ENCODE measurements around the gene TBXA2R.
"Not testable (repeated sequence)": the region's sequence is repeated elsewhere in the genome, so short reads cannot be mapped to it uniquely, and the experiment has no call there.

The TBXA2R gene

DNA sequence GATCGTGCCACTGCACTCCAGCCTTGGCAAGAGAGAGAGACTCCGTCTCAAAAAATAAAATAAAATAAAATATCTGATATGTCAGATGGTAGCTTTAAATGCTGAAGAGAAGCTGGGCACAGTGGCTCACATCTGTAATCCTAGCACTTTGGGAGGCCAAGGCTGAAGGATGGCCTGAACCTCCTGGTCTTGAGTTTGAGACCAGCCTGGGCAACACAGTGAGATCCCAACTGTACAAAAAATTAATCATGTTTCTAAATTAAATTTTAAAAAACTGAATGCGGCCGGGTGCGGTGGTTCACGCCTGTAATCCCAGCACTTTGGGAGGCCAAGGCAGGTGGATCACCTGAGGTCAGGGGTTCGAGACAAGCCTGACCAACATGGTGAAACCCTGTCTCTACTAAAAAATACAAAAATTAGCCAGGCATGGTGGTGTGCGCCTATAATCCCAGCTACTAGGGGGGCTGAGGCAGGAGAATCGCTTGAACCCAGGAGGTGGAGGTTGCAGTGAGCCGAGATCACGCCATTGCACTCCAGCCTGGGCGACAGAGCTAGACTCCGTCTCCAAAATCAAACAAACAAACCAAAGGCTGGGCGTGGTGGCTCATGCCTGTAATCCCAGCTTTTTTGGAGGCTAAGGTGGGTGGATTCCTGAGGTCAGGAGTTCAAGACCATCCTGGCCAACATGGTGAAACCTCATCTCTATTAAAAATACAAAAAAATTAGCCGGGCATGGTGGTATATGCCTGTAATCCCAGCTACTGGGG, 22.5 kb downstream of the TBXA2R start:
- H3K36me3 ChIP-seq (ENCODE audit: control insufficient read depth in 5 of 5, insufficient read depth in 5 of 5, low read length in 5 of 5); H3K4me3 ChIP-seq (ENCODE audit: low read depth in 1 of 5, low read length in 5 of 5); H3K9me3 ChIP-seq (ENCODE audit: control insufficient read depth in 5 of 5, low read length in 5 of 5); H3K27ac ChIP-seq (ENCODE audit: low read depth, low read length); H3K9ac ChIP-seq (ENCODE audit: low read length in 5 of 5): not testable (repeated sequence)
- peaks cover 5 to 12% (median 11%) of the 10 kb centered on the region in 5 donors for H3K27me3 ChIP-seq (ENCODE audit: control insufficient read depth in 5 of 5, insufficient read depth in 4 of 5, low read length in 5 of 5)
- H3K4me1 ChIP-seq (ENCODE audit: control insufficient read depth in 5 of 5, insufficient read depth in 5 of 5, low read length in 5 of 5), result peaks cover 2 to 28% (median 16%) of the 10 kb centered on the region in 5 donors

DNA sequence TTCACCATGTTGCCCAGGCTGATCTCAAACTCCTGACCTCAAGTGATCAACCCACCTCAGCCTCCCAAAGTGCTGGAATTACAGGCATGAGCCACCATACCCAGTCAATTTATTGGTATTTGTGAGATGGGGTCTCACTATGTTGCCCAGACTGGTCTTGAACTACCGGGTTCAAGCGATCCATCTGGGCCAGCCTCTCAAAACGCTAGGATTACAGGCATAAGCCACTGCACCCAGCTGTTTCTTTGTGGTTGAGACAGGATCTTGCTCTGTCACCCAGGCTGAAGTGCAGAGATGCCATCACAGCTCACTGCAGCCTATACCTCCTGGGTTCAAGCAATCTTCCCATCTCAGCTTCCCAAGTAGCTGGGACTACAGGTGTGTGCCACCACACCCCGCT, 24.9 kb downstream of the TBXA2R start:
- not testable (repeated sequence) for H3K9ac ChIP-seq (ENCODE audit: low read length in 5 of 5); H3K4me3 ChIP-seq (ENCODE audit: low read depth in 1 of 5, low read length in 5 of 5); H3K36me3 ChIP-seq (ENCODE audit: control insufficient read depth in 5 of 5, insufficient read depth in 5 of 5, low read length in 5 of 5); H3K9me3 ChIP-seq (ENCODE audit: control insufficient read depth in 5 of 5, low read length in 5 of 5); H3K27ac ChIP-seq (ENCODE audit: low read depth, low read length)
- Histone ChIP-seq H3K27me3 (ENCODE audit: control insufficient read depth in 5 of 5, insufficient read depth in 4 of 5, low read length in 5 of 5) (peaks cover 5 to 12% (median 11%) of the 10 kb centered on the region in 5 donors), H3K4me1 (ENCODE audit: control insufficient read depth in 5 of 5, insufficient read depth in 5 of 5, low read length in 5 of 5) (peaks cover 2 to 30% (median 17%) of the 10 kb centered on the region in 5 donors)

DNA sequence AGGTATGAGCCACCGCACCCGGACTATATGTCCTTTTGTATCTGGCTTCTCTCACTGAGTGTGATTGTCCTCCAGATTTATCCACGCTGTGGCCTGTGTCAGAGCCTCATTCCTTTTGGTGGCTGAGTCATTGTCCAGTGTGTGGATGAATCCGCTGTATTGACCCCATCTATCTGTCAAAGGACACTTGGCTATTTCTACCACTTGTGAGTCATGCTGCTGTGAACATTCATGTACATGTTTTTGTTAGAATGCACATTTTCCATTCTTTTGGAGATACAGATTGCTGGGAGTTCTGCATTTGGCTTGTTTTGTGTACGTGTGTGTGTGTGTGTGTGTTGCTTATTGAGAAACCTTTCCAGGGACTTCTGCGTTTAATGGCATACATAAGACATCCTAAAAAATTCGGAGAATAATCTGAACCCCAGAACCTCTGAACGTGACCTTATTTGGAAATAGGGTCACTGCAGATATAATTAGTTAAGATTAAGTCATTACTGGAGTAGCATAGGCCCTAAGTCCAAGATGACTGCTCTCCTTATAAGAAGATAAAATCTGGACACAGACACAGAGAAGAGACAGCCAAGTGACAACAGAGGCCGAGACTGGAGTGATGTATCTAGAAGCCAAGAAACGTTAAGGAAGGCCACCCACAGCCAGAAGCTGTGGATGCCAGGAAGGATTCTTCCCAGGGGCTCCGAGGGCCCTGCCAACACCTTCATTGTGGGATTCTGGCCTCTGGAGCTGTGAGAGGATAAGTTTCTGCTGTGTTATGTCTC, 26.3 kb downstream of the TBXA2R start:
- H3K27me3 ChIP-seq (ENCODE audit: control insufficient read depth in 5 of 5, insufficient read depth in 4 of 5, low read length in 5 of 5), result peaks cover 0 to 3% (median 0%) of the 10 kb centered on the region in 5 donors
- peak overlapping the region in 1 of 5 donors; percentile 60 for H3K9ac ChIP-seq (ENCODE audit: low read length in 5 of 5)
- H3K27ac ChIP-seq (ENCODE audit: low read depth, low read length), result peak overlapping the region; percentile 72
- peaks cover 5 to 32% (median 23%) of the 10 kb centered on the region in 5 donors for H3K4me1 ChIP-seq (ENCODE audit: control insufficient read depth in 5 of 5, insufficient read depth in 5 of 5, low read length in 5 of 5)
- peaks cover 0 to 13% (median 3%) of the 10 kb centered on the region in 5 donors for H3K36me3 ChIP-seq (ENCODE audit: control insufficient read depth in 5 of 5, insufficient read depth in 5 of 5, low read length in 5 of 5)
- no peak overlapping the region for H3K4me3 ChIP-seq (ENCODE audit: low read depth in 1 of 5, low read length in 5 of 5)
- H3K9me3 ChIP-seq (ENCODE audit: control insufficient read depth in 5 of 5, low read length in 5 of 5), result no peaks in the 10 kb centered on the region

DNA sequence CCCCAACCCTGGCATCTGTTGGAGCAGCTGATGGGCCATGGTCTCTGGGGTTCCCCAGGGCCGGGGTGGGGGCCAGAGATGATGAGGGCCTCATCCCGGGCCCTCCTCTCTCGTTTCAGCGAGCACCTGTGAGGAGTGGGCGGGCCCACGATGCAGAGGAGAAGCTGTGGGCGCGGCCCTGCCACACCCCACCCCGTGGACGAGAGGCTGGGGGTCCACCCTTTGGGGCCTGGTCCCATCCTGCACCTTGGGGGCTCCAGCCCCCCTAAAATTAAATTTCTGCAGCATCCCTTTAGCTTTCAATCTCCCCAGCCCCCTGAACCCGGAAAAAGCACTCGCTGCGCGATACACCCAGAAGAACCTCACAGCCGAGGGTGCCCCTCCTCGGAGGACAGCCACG, 28.3 kb downstream of the TBXA2R start:
- Histone ChIP-seq H3K27ac (ENCODE audit: low read depth, low read length) (no peak overlapping the region), H3K9me3 (ENCODE audit: control insufficient read depth in 5 of 5, low read length in 5 of 5) (no peaks in the 10 kb centered on the region), H3K4me3 (ENCODE audit: low read depth in 1 of 5, low read length in 5 of 5) (no peak overlapping the region), H3K9ac (ENCODE audit: low read length in 5 of 5) (no peak overlapping the region), H3K36me3 (ENCODE audit: control insufficient read depth in 5 of 5, insufficient read depth in 5 of 5, low read length in 5 of 5) (peaks cover 0 to 17% (median 5%) of the 10 kb centered on the region in 5 donors), H3K4me1 (ENCODE audit: control insufficient read depth in 5 of 5, insufficient read depth in 5 of 5, low read length in 5 of 5) (peaks cover 5 to 36% (median 27%) of the 10 kb centered on the region in 5 donors), H3K27me3 (ENCODE audit: control insufficient read depth in 5 of 5, insufficient read depth in 4 of 5, low read length in 5 of 5) (no peaks in the 10 kb centered on the region)

DNA sequence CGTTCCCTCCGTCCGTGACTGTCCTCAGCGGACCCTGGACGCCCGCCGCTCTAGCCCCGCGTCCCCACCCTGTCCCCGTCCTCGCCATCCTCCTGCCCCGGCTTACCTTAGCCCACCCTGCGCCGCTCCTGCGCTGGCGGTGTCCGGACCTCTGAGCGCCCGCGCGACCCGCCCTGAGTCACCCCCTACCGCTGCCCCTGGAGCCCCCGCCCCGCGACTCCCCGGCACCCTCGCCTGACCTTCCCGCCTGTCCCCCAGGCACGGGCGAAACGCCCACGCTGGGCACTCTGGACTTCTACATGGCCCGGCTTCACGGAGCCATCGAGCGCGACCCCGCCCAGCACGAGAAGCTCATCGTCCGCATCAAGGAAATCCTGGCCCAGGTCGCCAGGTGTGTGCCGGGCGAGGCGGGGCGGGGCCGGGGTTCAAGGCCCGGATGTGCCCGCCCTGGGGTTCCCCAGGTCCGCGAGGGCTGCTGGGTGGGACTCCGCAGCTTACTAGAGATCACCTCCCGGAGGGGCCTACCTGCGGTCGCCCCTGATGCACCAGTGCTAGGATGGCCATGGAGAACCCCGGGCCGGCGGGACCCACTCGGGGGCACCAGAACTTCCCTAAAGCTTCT, 28.8 kb downstream of the TBXA2R start:
- Histone ChIP-seq H3K9me3 (ENCODE audit: control insufficient read depth in 5 of 5, low read length in 5 of 5) (no peaks in the 10 kb centered on the region), H3K36me3 (ENCODE audit: control insufficient read depth in 5 of 5, insufficient read depth in 5 of 5, low read length in 5 of 5) (peaks cover 0 to 17% (median 5%) of the 10 kb centered on the region in 5 donors), H3K27ac (ENCODE audit: low read depth, low read length) (no peak overlapping the region), H3K4me1 (ENCODE audit: control insufficient read depth in 5 of 5, insufficient read depth in 5 of 5, low read length in 5 of 5) (peaks cover 5 to 41% (median 30%) of the 10 kb centered on the region in 5 donors), H3K9ac (ENCODE audit: low read length in 5 of 5) (no peak overlapping the region), H3K4me3 (ENCODE audit: low read depth in 1 of 5, low read length in 5 of 5) (no peak overlapping the region), H3K27me3 (ENCODE audit: control insufficient read depth in 5 of 5, insufficient read depth in 4 of 5, low read length in 5 of 5) (no peaks in the 10 kb centered on the region)

DNA sequence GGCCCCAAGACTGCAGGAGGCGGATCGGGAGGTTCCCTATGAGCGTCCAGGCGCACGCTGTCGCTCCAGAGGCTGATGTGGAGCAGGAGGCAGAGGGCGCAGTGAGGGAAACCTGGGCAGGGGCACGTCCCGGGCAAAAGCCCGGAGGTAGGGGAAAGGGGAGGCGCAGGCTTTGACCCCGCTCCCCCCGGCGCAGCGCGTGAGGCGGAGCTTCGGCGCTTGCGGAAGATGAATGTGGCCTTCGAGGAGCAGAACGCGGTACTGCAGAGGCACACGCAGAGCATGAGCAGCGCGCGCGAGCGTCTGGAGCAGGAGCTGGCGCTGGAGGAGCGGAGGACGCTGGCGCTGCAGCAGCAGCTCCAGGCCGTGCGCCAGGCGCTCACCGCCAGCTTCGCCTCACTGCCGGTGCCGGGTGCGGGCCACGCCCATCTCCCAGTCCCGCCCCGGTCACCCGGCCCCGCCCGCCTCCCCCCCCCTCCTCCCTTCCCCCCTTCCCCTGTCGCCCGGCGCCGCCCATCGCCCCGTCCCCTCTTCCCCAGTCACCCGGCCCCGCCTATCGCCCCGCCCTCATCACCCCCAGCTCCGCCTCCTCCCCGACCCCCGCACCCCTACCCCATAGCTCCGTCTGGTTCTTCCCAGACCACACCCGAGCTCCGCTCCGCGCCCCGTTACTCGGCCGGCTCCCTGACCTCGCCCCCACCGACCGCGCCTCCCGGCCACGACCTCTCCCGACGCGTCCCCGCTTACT, 29.8 kb downstream of the TBXA2R start:
- no peaks in the 10 kb centered on the region for H3K27me3 ChIP-seq (ENCODE audit: control insufficient read depth in 5 of 5, insufficient read depth in 4 of 5, low read length in 5 of 5)
- peak overlapping the region in 1 of 5 donors; percentile 28 for H3K9ac ChIP-seq (ENCODE audit: low read length in 5 of 5)
- peaks cover 0 to 17% (median 5%) of the 10 kb centered on the region in 5 donors for H3K36me3 ChIP-seq (ENCODE audit: control insufficient read depth in 5 of 5, insufficient read depth in 5 of 5, low read length in 5 of 5)
- peaks cover 6 to 46% (median 36%) of the 10 kb centered on the region in 5 donors for H3K4me1 ChIP-seq (ENCODE audit: control insufficient read depth in 5 of 5, insufficient read depth in 5 of 5, low read length in 5 of 5)
- H3K27ac ChIP-seq (ENCODE audit: low read depth, low read length), result no peak overlapping the region
- no peaks in the 10 kb centered on the region for H3K9me3 ChIP-seq (ENCODE audit: control insufficient read depth in 5 of 5, low read length in 5 of 5)
- peak overlapping the region in 4 of 5 donors; percentile 29 to 62 (median 34) for H3K4me3 ChIP-seq (ENCODE audit: low read depth in 1 of 5, low read length in 5 of 5)

DNA sequence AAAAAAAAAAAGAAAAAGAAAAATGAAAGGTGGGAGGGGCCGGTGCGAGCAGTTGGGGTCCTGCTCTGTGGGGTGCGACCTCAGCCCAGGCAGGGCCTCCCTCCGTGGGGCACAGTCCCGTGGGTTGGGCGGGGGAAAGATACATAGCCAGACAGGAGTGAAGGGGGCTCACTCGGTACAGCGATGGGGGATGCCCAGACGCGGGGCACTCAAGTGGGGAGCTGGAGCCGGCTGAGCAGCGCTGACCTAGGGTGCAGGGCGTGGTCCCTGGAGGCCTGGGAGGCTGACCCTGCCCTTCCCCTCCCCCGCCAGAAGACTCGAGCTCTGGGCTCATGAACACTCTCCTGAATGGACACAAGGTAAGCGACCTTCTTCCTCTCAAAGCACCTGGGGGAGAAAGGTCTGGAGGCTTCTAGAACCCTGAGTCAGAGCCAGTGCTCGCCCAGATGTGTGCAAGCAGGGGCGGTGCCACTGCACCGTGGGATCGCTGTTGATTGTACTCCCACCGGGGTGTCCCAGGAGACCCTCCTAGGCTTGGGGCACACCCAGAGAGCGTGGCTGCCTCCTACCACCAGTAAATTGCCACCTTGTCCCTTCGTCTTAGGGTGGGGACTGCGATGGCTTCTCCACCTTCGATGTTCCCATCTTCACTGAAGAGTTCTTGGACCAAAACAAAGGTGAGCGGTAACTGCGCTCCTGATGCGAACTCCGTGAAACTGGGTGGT, 30.6 kb downstream of the TBXA2R start:
- Histone ChIP-seq H3K4me3 (ENCODE audit: low read depth in 1 of 5, low read length in 5 of 5) (peak overlapping the region in 3 of 5 donors; percentile 29 to 62 (median 36)), H3K27me3 (ENCODE audit: control insufficient read depth in 5 of 5, insufficient read depth in 4 of 5, low read length in 5 of 5) (no peaks in the 10 kb centered on the region), H3K36me3 (ENCODE audit: control insufficient read depth in 5 of 5, insufficient read depth in 5 of 5, low read length in 5 of 5) (peaks cover 0 to 17% (median 5%) of the 10 kb centered on the region in 5 donors), H3K4me1 (ENCODE audit: control insufficient read depth in 5 of 5, insufficient read depth in 5 of 5, low read length in 5 of 5) (peaks cover 6 to 47% (median 37%) of the 10 kb centered on the region in 5 donors), H3K9ac (ENCODE audit: low read length in 5 of 5) (peak overlapping the region in 1 of 5 donors; percentile 28), H3K9me3 (ENCODE audit: control insufficient read depth in 5 of 5, low read length in 5 of 5) (no peaks in the 10 kb centered on the region), H3K27ac (ENCODE audit: low read depth, low read length) (no peak overlapping the region)

DNA sequence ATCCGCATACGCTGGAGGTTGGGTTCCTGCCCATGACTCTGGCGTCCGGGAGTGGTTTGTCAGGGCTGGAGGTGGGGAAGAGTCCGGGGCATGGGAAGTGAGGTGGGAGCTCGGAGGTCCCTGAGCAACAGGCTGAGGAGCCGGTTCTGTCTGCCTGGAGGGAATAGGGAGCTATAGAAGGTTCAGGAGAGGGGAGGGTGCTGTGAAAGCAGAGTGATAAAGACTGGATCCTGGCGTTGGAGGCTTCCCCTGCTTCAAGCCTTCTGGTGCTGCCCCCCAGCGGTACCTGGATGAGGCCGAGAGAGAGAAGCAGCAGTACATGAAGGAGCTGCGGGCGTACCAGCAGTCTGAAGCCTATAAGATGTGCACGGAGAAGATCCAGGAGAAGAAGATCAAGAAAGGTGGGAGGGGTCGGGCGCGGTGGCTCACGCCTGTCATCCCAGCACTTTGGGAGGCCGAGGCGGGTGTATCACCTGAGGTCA, 31.4 kb downstream of the TBXA2R start:
- Histone ChIP-seq H3K9me3 (ENCODE audit: control insufficient read depth in 5 of 5, low read length in 5 of 5) (no peaks in the 10 kb centered on the region), H3K4me1 (ENCODE audit: control insufficient read depth in 5 of 5, insufficient read depth in 5 of 5, low read length in 5 of 5) (peaks cover 4 to 43% (median 32%) of the 10 kb centered on the region in 5 donors), H3K27me3 (ENCODE audit: control insufficient read depth in 5 of 5, insufficient read depth in 4 of 5, low read length in 5 of 5) (no peaks in the 10 kb centered on the region), H3K27ac (ENCODE audit: low read depth, low read length) (no peak overlapping the region), H3K36me3 (ENCODE audit: control insufficient read depth in 5 of 5, insufficient read depth in 5 of 5, low read length in 5 of 5) (peaks cover 0 to 17% (median 5%) of the 10 kb centered on the region in 5 donors), H3K9ac (ENCODE audit: low read length in 5 of 5) (no peak overlapping the region), H3K4me3 (ENCODE audit: low read depth in 1 of 5, low read length in 5 of 5) (no peak overlapping the region)

Data from subcutaneous abdominal adipose tissue (tissue), 5 donors.